GM23248 (cell line): ENCODE measurements around the gene CHST8. TPM values are rescaled to one million over a fixed set of nuclear protein-coding genes. Genes with fewer than 3 reads are reported as not detected.
"Not testable (repeated sequence)": the region's sequence is repeated elsewhere in the genome, so short reads cannot be mapped to it uniquely, and the experiment has no call there.

Experiments
- DNase-seq: peaks from one replicate; pipeline ENCODE4 v3.0.0-alpha.2; 2015
- H2AFZ ChIP-seq: fragments of 200-600 bp; sonication (generic); 2 replicates; pipeline ENCODE4 v1.6.1; 2016; ENCODE audit warnings: antibody characterized with exemption
- H3F3A ChIP-seq: fragments of 200-600 bp; sonication (generic); 2 replicates; pipeline ENCODE4 v1.6.1; 2016; ENCODE audit warnings: mild to moderate bottlenecking, antibody characterized with exemption, mixed run types; ENCODE audit not compliant: insufficient read depth
- H3K27ac ChIP-seq: fragments of 200-600 bp; sonication (generic); 2 replicates; pipeline ENCODE4 v1.5.1; 2016; ENCODE audit warnings: mild to moderate bottlenecking
- H3K27me3 ChIP-seq: fragments of 200-600 bp; sonication (generic); replicated peaks from 2 replicates; pipeline ENCODE4 v1.6.1; 2016; ENCODE audit warnings: mild to moderate bottlenecking; ENCODE audit not compliant: insufficient read depth
- H3K36me3 ChIP-seq: fragments of 200-600 bp; sonication (generic); 2 replicates; pipeline ENCODE4 v1.6.1; 2016; ENCODE audit warnings: low read depth, mild to moderate bottlenecking
- H3K4me1 ChIP-seq: fragments of 200-600 bp; sonication (generic); 2 replicates; pipeline ENCODE4 v1.6.1; 2016; ENCODE audit warnings: mild to moderate bottlenecking; ENCODE audit not compliant: insufficient read depth
- H3K4me2 ChIP-seq: fragments of 200-600 bp; sonication (generic); one replicate; pipeline ENCODE4 v1.6.1; 2016; ENCODE audit warnings: mild to moderate bottlenecking; ENCODE audit not compliant: unreplicated experiment
- H3K4me3 ChIP-seq: fragments of 200-600 bp; sonication (generic); 2 replicates; pipeline ENCODE4 v1.5.1; 2016; ENCODE audit warnings: mild to moderate bottlenecking
- H3K79me2 ChIP-seq: fragments of 200-600 bp; sonication (generic); 2 replicates; pipeline ENCODE4 v1.6.1; 2016; ENCODE audit warnings: mild to moderate bottlenecking; ENCODE audit not compliant: insufficient read depth
- H3K9ac ChIP-seq: fragments of 200-600 bp; sonication (generic); 2 replicates; pipeline ENCODE4 v1.6.1; 2016; ENCODE audit warnings: mild to moderate bottlenecking
- H3K9me2 ChIP-seq: fragments of 200-600 bp; sonication (generic); 2 replicates; pipeline ENCODE4 v1.6.1; 2016; ENCODE audit warnings: mixed run types, mild to moderate bottlenecking, moderate library complexity; ENCODE audit not compliant: insufficient read depth
- H3K9me3 ChIP-seq: fragments of 200-600 bp; sonication (generic); one replicate; pipeline ENCODE4 v1.6.1; 2017; ENCODE audit warnings: low read depth
- H4K20me1 ChIP-seq: fragments of 200-600 bp; sonication (generic); 2 replicates; pipeline ENCODE4 v1.6.0; 2016; ENCODE audit not compliant: insufficient read depth
- EZH2 ChIP-seq: fragments of 200-600 bp; sonication (generic); IDR thresholded peaks from 2 replicates; pipeline ENCODE4 v1.6.1; 2018; ENCODE audit warnings: antibody characterized with exemption, mild to moderate bottlenecking; ENCODE audit not compliant: insufficient read depth, poor library complexity, severe bottlenecking
- EZH2phosphoT487 ChIP-seq: fragments of 200-600 bp; sonication (generic); IDR thresholded peaks from 2 replicates; pipeline ENCODE4 v1.6.1; 2018; ENCODE audit warnings: antibody characterized with exemption, moderate library complexity, mild to moderate bottlenecking, low read depth; ENCODE audit not compliant: insufficient read depth
- WGBS, 2 experiments: methylation state at CpG; one replicate each; pipeline ENCODE4 v1.1.6; 2015 to 2017; ENCODE audit warnings: low lambda C conversion rate in 2 of 2, low coverage in 1 of 2; ENCODE audit errors: missing lambda C conversion rate in 2 of 2; 5-methylcytosine and 5-hydroxymethylcytosine counted together
- in situ Hi-C: fragments of 300-500 bp; cut with MboI; formaldehyde crosslinking; loops from 2 replicates; pipeline ENCODE4 v1.15.0; 2020
- polyA plus RNA-seq: library from polyadenylated mRNA; unstranded; fragments of >200 nt; fragmentation: Nextera tagmentation; extraction: Ambion mirVana; gene quantifications from 2 replicates; pipeline ENCODE4 v1.2.1, GENCODE V29; 2016
- total RNA-seq: library from RNA; depleted of rRNA; stranded (reverse); fragments of >200 nt; shearing (Covaris generic); gene quantifications from 2 replicates; pipeline ENCODE4 v1.2.3, GENCODE V29; 2014

Gene CHST8
- total and polyA plus RNA-seq, 2 experiments from 2014 or later: 0.30 to 1.1 TPM

- Histone ChIP-seq H2AFZ (no peak overlapping the region), H3K36me3 (no peaks in the 10 kb centered on the region), H4K20me1 (no peaks in the 10 kb centered on the region), H3K4me2 (no peak overlapping the region), H3K9me2 (no peaks in the 10 kb centered on the region), H3K4me1 (no peaks in the 10 kb centered on the region), H3K27ac (no peak overlapping the region), H3K9me3 (no peaks in the 10 kb centered on the region), H3K4me3 (no peak overlapping the region), H3K9ac (no peak overlapping the region), H3K79me2 (no peaks in the 10 kb centered on the region), H3K27me3 (peaks cover 4% of the 10 kb centered on the region; the same call in 1 of the 2 replicates), H3F3A (no peaks in the 10 kb centered on the region)
- in situ Hi-C loops: no loop called here
- WGBS, 2 experiments: 41 to 51% methylated on average over 5 of the region's 5 CpGs
- no peak for DNase-seq
- no peak for TF ChIP-seq EZH2
- no peak for TF ChIP-seq EZH2phosphoT487
Measured at GRCh38 chr19:33689868-33690267, 68.1 kb downstream of the CHST8 start.

GRCh38 chr19:33690378-33691029 is 68.8 kb downstream of the CHST8 start:
- H3K27ac ChIP-seq: no peak overlapping the region
- TF ChIP-seq EZH2phosphoT487 (no peak), EZH2 (no peak)
- H3K36me3 ChIP-seq: no peaks in the 10 kb centered on the region
- H3K4me1 ChIP-seq: no peaks in the 10 kb centered on the region
- no peaks in the 10 kb centered on the region for H3K9me2 ChIP-seq
- no peaks in the 10 kb centered on the region for H4K20me1 ChIP-seq
- no peak overlapping the region for H3K4me3 ChIP-seq
- H3K27me3 ChIP-seq: 0 out of 2 replicates have a peak, but pooled peaks cover under 1% of the 10 kb centered on the region
- no peaks in the 10 kb centered on the region for H3F3A ChIP-seq
- no peak overlapping the region for H3K9ac ChIP-seq
- in situ Hi-C loops: no loop called here
- H3K79me2 ChIP-seq: no peaks in the 10 kb centered on the region
- H2AFZ ChIP-seq: no peak overlapping the region
- DNase-seq: no peak
- H3K9me3 ChIP-seq: no peaks in the 10 kb centered on the region
- 64 to 74% methylated on average over 20 of the region's 20 CpGs for WGBS, 2 experiments
- no peak overlapping the region for H3K4me2 ChIP-seq

GRCh38 chr19:33691030-33691427 is 69.3 kb downstream of the CHST8 start:
- H3F3A ChIP-seq: no peaks in the 10 kb centered on the region
- H3K79me2 ChIP-seq: no peaks in the 10 kb centered on the region
- in situ Hi-C loops: no loop called here
- no peak for TF ChIP-seq EZH2
- no peak for TF ChIP-seq EZH2phosphoT487
- H3K4me3 ChIP-seq: no peak overlapping the region
- H3K36me3 ChIP-seq: no peaks in the 10 kb centered on the region
- no peak for DNase-seq
- H3K4me2 ChIP-seq: no peak overlapping the region
- H3K4me1 ChIP-seq: no peaks in the 10 kb centered on the region
- H3K9me2 ChIP-seq: no peaks in the 10 kb centered on the region
- no peak overlapping the region for H3K9ac ChIP-seq
- H4K20me1 ChIP-seq: no peaks in the 10 kb centered on the region
- H3K27me3 ChIP-seq: no peaks in the 10 kb centered on the region
- no peaks in the 10 kb centered on the region for H3K9me3 ChIP-seq
- no peak overlapping the region for H2AFZ ChIP-seq
- H3K27ac ChIP-seq: no peak overlapping the region
- WGBS, 2 experiments: 46% methylated on average over 12 of the region's 12 CpGs

GRCh38 chr19:33691736-33692135 is 70.0 kb downstream of the CHST8 start:
- WGBS, 2 experiments: 33 to 34% methylated on average over 7 of the region's 7 CpGs
- Histone ChIP-seq H3K36me3 (no peaks in the 10 kb centered on the region), H3K4me2 (no peak overlapping the region), H3K9me3 (no peaks in the 10 kb centered on the region), H3K9me2 (no peaks in the 10 kb centered on the region), H3F3A (no peaks in the 10 kb centered on the region), H3K27me3 (no peaks in the 10 kb centered on the region), H4K20me1 (no peaks in the 10 kb centered on the region), H3K4me1 (no peaks in the 10 kb centered on the region), H2AFZ (no peak overlapping the region), H3K27ac (no peak overlapping the region), H3K4me3 (no peak overlapping the region), H3K79me2 (no peaks in the 10 kb centered on the region), H3K9ac (no peak overlapping the region)
- in situ Hi-C loops: no loop called here
- TF ChIP-seq EZH2phosphoT487: no peak
- TF ChIP-seq EZH2: no peak
- no peak for DNase-seq

- no peaks in the 10 kb centered on the region for H4K20me1 ChIP-seq
- TF ChIP-seq EZH2 (no peak), EZH2phosphoT487 (no peak)
Measured at GRCh38 chr19:33693678-33694077, 71.9 kb downstream of the CHST8 start.

GRCh38 chr19:33695547-33695946 is 73.8 kb downstream of the CHST8 start:
- H4K20me1 ChIP-seq, H2AFZ ChIP-seq, H3K4me2 ChIP-seq, H3K9ac ChIP-seq, in situ Hi-C loops, H3F3A ChIP-seq, H3K27ac ChIP-seq, H3K36me3 ChIP-seq, DNase-seq, H3K79me2 ChIP-seq, H3K27me3 ChIP-seq, H3K4me3 ChIP-seq, H3K4me1 ChIP-seq, H3K9me3 ChIP-seq, H3K9me2 ChIP-seq: not testable (repeated sequence)
- WGBS, 2 experiments: 49 to 52% methylated on average over 3 of the region's 3 CpGs

More at GRCh38 chr19:33693678-33694077, 71.9 kb downstream of the CHST8 start:
- in situ Hi-C loops: no loop called here
- Histone ChIP-seq H2AFZ (no peak overlapping the region), H3K9me3 (no peaks in the 10 kb centered on the region), H3K9ac (no peak overlapping the region), H3K79me2 (no peaks in the 10 kb centered on the region), H3K27me3 (no peaks in the 10 kb centered on the region), H3K9me2 (no peaks in the 10 kb centered on the region), H3K4me1 (no peaks in the 10 kb centered on the region), H3K4me2 (no peak overlapping the region), H3K4me3 (no peak overlapping the region), H3K27ac (no peak overlapping the region), H3K36me3 (no peaks in the 10 kb centered on the region), H3F3A (no peaks in the 10 kb centered on the region)
- WGBS, 2 experiments: 25 to 33% methylated on average over 3 of the region's 3 CpGs
- no peak for DNase-seq
